Transverse colon (tissue), 4 donors: ENCODE measurements around the gene ARF1. TPM values are rescaled to one million over a fixed set of nuclear protein-coding genes. Genes with fewer than 3 reads are reported as not detected.

ENCODE experiments used
- DNase-seq: peaks from one replicate; pipeline ENCODE4 v3.0.0-alpha.2; 2019
- H3K27ac ChIP-seq, 4 donors: fragments of 200-600 bp; sonication (generic); 2 replicates each; pipeline ENCODE4 v1.5.1; 2016 to 2018; ENCODE audit warnings: inconsistent platforms in 4 of 4
- H3K27me3 ChIP-seq: fragments of 200-600 bp; sonication (generic); 2 replicates; pipeline ENCODE4 v1.5.1; 2017; ENCODE audit warnings: inconsistent platforms
- H3K36me3 ChIP-seq, 4 donors: fragments of 200-600 bp; sonication (generic); 2 replicates each; pipeline ENCODE4 v1.5.1; 2017 to 2019; ENCODE audit warnings: inconsistent platforms in 4 of 4
- H3K4me1 ChIP-seq, 4 donors: fragments of 200-600 bp; sonication (generic); 2 replicates each; pipeline ENCODE4 v1.5.1; 2017 to 2020; ENCODE audit warnings: inconsistent platforms in 4 of 4
- H3K4me3 ChIP-seq, 4 donors: fragments of 200-600 bp; sonication (generic); 1 replicate in 1 of 4; 2 replicates in 3 of 4; pipeline versions ENCODE4 v1.5.1 to v1.6.1; 2017 to 2019; ENCODE audit warnings: inconsistent platforms in 4 of 4
- H3K9me3 ChIP-seq, 2 donors: fragments of 200-600 bp; sonication (generic); 2 replicates each; pipeline ENCODE4 v1.5.1; 2017 to 2019; ENCODE audit warnings: inconsistent platforms in 2 of 2
- EP300 ChIP-seq: sonication (generic); formaldehyde crosslinking; IDR thresholded peaks from one replicate; pipeline ENCODE4 v1.6.1; 2017; ENCODE audit warnings: antibody characterized with exemption, low read depth
- POLR2A ChIP-seq: fragments of 450-650 bp; IDR thresholded peaks from one replicate; pipeline ENCODE4 v1.6.1; 2016; ENCODE audit warnings: antibody characterized with exemption, mild to moderate bottlenecking, moderate library complexity
- POLR2AphosphoS5 ChIP-seq, 3 donors: sonication (generic); formaldehyde crosslinking; IDR thresholded peaks; one replicate each; pipeline ENCODE4 v1.6.1; 2016; ENCODE audit warnings: antibody characterized with exemption in 3 of 3
- WGBS, 2 donors: methylation state at CpG; one replicate each; pipeline ENCODE4 v1.1.5; 2018; ENCODE audit warnings: low coverage in 1 of 2; 5-methylcytosine and 5-hydroxymethylcytosine counted together
- in situ Hi-C, 4 donors: fragments of 200-750 bp; cut with MboI; loops; one replicate each; pipeline versions ENCODE4 v1.15.0 to v1.15.1; 2017; ENCODE audit warnings: low sequenced_read_pairs in 3 of 4, low pct_ligation_motif_present in 1 of 4, low pct_unique_long_range_greater_than_20kb in 1 of 4
- intact Hi-C: fragments of 100-400 bp; cut with DNase I; formaldehyde crosslinking; loops from one replicate; pipeline ENCODE4 v1.15.1; 2023; ENCODE audit warnings: low total_unique reads
- total RNA-seq, 4 donors: library from RNA; depleted of rRNA; stranded (reverse); fragments of >200 nt; gene quantifications; one replicate each; pipeline ENCODE4 v1.1.0, GENCODE V29; 2016
- TF ChIP-seq, protein P1 (sequence below), 5 experiments: fragments of 200-600 bp in 3 of 5; fragments of 450-650 bp in 2 of 5; sonication (generic) in 3 of 5; IDR thresholded peaks; 1 replicate in 2 of 5; 2 replicates in 3 of 5; pipeline ENCODE4 v1.5.1; 2016 to 2017; ENCODE audit warnings: antibody characterized with exemption in 5 of 5, inconsistent platforms in 3 of 5, mild to moderate bottlenecking in 2 of 5, moderate library complexity in 1 of 5

The ARF1 gene
- total RNA-seq, 4 donors from 2014 or later: 303 to 452 (median 375) TPM

GRCh38 chr1:228106800-228107054 lies 24.2 kb downstream of the ARF1 start:
- Histone ChIP-seq H3K27ac (no peak overlapping the region), H3K27me3 (no peaks in the 10 kb centered on the region), H3K36me3 (no peaks in the 10 kb centered on the region), H3K4me3 (no peak overlapping the region), H3K9me3 (no peaks in the 10 kb centered on the region), H3K4me1 (peaks cover 24 to 39% (median 30%) of the 10 kb centered on the region in 4 donors)
- intact Hi-C loops (no loop called here), in situ Hi-C loops (no loop called here)
- no peak for DNase-seq
- TF ChIP-seq EP300: no peak
- TF ChIP-seq, protein P1, sequence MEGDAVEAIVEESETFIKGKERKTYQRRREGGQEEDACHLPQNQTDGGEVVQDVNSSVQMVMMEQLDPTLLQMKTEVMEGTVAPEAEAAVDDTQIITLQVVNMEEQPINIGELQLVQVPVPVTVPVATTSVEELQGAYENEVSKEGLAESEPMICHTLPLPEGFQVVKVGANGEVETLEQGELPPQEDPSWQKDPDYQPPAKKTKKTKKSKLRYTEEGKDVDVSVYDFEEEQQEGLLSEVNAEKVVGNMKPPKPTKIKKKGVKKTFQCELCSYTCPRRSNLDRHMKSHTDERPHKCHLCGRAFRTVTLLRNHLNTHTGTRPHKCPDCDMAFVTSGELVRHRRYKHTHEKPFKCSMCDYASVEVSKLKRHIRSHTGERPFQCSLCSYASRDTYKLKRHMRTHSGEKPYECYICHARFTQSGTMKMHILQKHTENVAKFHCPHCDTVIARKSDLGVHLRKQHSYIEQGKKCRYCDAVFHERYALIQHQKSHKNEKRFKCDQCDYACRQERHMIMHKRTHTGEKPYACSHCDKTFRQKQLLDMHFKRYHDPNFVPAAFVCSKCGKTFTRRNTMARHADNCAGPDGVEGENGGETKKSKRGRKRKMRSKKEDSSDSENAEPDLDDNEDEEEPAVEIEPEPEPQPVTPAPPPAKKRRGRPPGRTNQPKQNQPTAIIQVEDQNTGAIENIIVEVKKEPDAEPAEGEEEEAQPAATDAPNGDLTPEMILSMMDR (IDR thresholded peaks at IDR 0.05): no peak
- no peak for TF ChIP-seq POLR2AphosphoS5 (IDR thresholded peaks at IDR 0.05)
- no peak for TF ChIP-seq POLR2A
- 96% methylated on average over 9 of the region's 9 CpGs; no CpG with 5 or more reads in 1 of the 2 donors for WGBS, 2 donors

DNA sequence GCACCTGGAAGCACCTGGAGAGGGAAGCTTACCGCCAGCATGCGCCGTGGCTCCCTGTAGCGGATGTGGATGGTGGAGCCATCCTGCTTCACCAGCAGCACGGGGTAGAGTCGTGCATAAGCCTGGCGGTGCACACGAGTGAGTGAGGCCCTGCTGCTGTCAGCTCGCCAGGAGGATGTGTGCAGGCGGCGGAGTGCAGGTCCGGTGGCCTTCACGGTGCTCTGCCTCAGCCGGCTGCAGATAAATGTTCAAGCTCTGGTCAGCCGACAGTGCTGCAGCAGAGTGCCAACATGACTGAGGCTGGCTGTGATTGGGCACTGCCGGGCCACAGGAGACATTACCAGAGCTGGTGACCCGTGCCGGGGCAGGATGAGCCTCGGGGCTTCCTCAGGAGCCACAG lies 25.1 kb downstream of the ARF1 start:
- in situ Hi-C loops (no loop called here), intact Hi-C loops (no loop called here)
- H3K4me3 ChIP-seq: no peak overlapping the region
- no peaks in the 10 kb centered on the region for H3K9me3 ChIP-seq
- H3K36me3 ChIP-seq: no peaks in the 10 kb centered on the region
- no peaks in the 10 kb centered on the region for H3K27me3 ChIP-seq
- H3K27ac ChIP-seq: peak overlapping the region in 1 of 4 donors; percentile 94
- TF ChIP-seq POLR2AphosphoS5 (IDR thresholded peaks at IDR 0.05): no peak
- no peak for TF ChIP-seq POLR2A
- TF ChIP-seq, protein P1 (IDR thresholded peaks at IDR 0.05): no peak
- no peak for TF ChIP-seq EP300
- 89% methylated on average over 19 of the region's 19 CpGs; no CpG with 5 or more reads in 1 of the 2 donors for WGBS, 2 donors
- no peak for DNase-seq
- H3K4me1 ChIP-seq: peaks cover 19 to 32% (median 24%) of the 10 kb centered on the region in 4 donors

GRCh38 chr1:228108055-228108690 lies 25.7 kb downstream of the ARF1 start:
- DNase-seq: no peak
- TF ChIP-seq, protein P1 (IDR thresholded peaks at IDR 0.05): no peak
- TF ChIP-seq EP300: no peak
- TF ChIP-seq POLR2A: no peak
- TF ChIP-seq POLR2AphosphoS5 (IDR thresholded peaks at IDR 0.05): no peak
- intact Hi-C loops (no loop called here), in situ Hi-C loops (no loop called here)
- Histone ChIP-seq H3K36me3 (no peaks in the 10 kb centered on the region), H3K27ac (peak overlapping the region; percentile 88 to 97 (median 94)), H3K4me3 (peak overlapping the region; percentile 68 to 97 (median 81)), H3K4me1 (peaks cover 19 to 32% (median 24%) of the 10 kb centered on the region in 4 donors), H3K9me3 (no peaks in the 10 kb centered on the region), H3K27me3 (no peaks in the 10 kb centered on the region)
- 20 to 62% methylated on average over 1 to 11 of the region's 11 CpGs for WGBS, 2 donors

DNA sequence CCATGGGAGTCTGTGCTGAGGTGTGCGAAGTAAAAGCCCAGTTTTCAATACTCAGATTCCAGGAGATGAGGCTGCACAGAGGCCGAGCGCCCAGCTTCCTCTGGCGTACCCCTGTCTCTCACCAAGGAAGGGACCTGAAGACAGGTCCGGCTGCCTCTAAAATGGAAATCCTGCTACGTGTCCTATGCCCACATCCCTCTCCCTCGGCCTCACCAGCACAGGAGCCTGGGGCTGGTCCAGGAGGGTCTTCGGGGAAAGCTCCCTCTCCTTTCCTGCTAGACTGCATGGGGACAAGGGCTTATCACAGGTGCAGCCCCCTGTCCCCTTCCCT lies 26.2 kb downstream of the ARF1 start:
- in situ Hi-C loops (no loop called here), intact Hi-C loops (no loop called here)
- Histone ChIP-seq H3K4me1 (peaks cover 16 to 28% (median 21%) of the 10 kb centered on the region in 4 donors), H3K27me3 (no peaks in the 10 kb centered on the region), H3K36me3 (no peaks in the 10 kb centered on the region), H3K4me3 (peak overlapping the region; percentile 68 to 97 (median 81)), H3K9me3 (no peaks in the 10 kb centered on the region), H3K27ac (peak overlapping the region; percentile 88 to 97 (median 94))
- WGBS, 2 donors: 0 to 2% methylated on average over 1 to 8 of the region's 8 CpGs
- no peak for TF ChIP-seq POLR2A
- TF ChIP-seq POLR2AphosphoS5 (IDR thresholded peaks at IDR 0.05): no peak
- TF ChIP-seq, protein P1 (IDR thresholded peaks at IDR 0.05): no peak
- no peak for TF ChIP-seq EP300
- no peak for DNase-seq
